HCT116 (cell line): ENCODE measurements around the gene RHBDD1. TPM values are rescaled to one million over a fixed set of nuclear protein-coding genes. Genes with fewer than 3 reads are reported as not detected.

Experiments
- ATAC-seq: fragments of 200-7000 bp; cut with Tn5 transposase; 2 replicates; pipeline ENCODE4 v1.9.1; 2020; ENCODE audit warnings: mild to moderate bottlenecking, moderate library complexity
- BruUV-seq: library from RNA; stranded (reverse); fragments of 400-500 nt; replicated peaks from 2 replicates; lab custom pipeline; 2021; lab: Mats Ljungman, UMichigan
- CTCF ChIA-PET: fragments of 300-600 bp; sonication (Branson Sonifier 250); formaldehyde crosslinking; loops from one replicate; lab custom pipeline; 2021; ENCODE audit warnings: antibody characterized with exemption; lab: Charles Lee
- POLR2A ChIA-PET: fragments of 300-600, 350-600 bp; sonication (Branson Sonifier 250); formaldehyde crosslinking; loops from one replicate; lab custom pipeline; 2021; ENCODE audit warnings: antibody characterized with exemption; lab: Charles Lee
- RAD21 ChIA-PET, 2 experiments: fragments of 300-600 bp; sonication (Branson Sonifier 250); formaldehyde crosslinking; loops; one replicate each; lab custom pipeline; 2023; ENCODE audit warnings: low total read pairs in 2 of 2; ENCODE audit not compliant: uncharacterized antibody in 2 of 2, unreplicated experiment in 2 of 2, low non-redundant PET in 1 of 2; lab: Charles Lee
- DNase-seq: peaks from one replicate; pipeline ENCODE4 v3.0.0-alpha.2; 2010; ENCODE audit warnings: low read depth, low spot score
- H2AFZ ChIP-seq: fragments of 200-600 bp; shearing (Covaris generic), sonication (generic); 2 replicates; pipeline ENCODE4 v1.6.1; 2017; ENCODE audit warnings: low read depth, mixed run types, mixed read lengths, antibody characterized with exemption, low read length; ENCODE audit not compliant: poor library complexity, severe bottlenecking
- H3K27ac ChIP-seq: 2 replicates; pipeline ENCODE4 v1.5.1; 2012; ENCODE audit warnings: low read depth, low read length
- H3K27me3 ChIP-seq: fragments of 200-600 bp; sonication (generic); 2 replicates; pipeline ENCODE4 v1.6.1; 2016; ENCODE audit warnings: mixed run types, low read length, mixed read lengths; ENCODE audit not compliant: insufficient read depth
- H3K36me3 ChIP-seq, 2 experiments: fragments of 200-500 bp in 1 of 2; fragments of 200-600 bp in 1 of 2; sonication (Bioruptor generic) in 1 of 2; sonication (generic) in 1 of 2; 2 replicates each; pipeline versions ENCODE4 v1.5.1 to v1.6.1; 2014 to 2016; ENCODE audit warnings: low read length in 2 of 2, inconsistent platforms in 1 of 2, mixed read lengths in 1 of 2, mixed run types in 1 of 2; ENCODE audit not compliant: insufficient read depth in 2 of 2, control insufficient read depth in 1 of 2
- H3K4me1 ChIP-seq, 2 experiments: fragments of 200-600 bp in 1 of 2; sonication (generic) in 1 of 2; 2 replicates each; pipeline versions ENCODE4 v1.5.1 to v1.6.1; 2012 to 2017; ENCODE audit warnings: low read length in 2 of 2, inconsistent platforms in 1 of 2, mild to moderate bottlenecking in 1 of 2, mixed read lengths in 1 of 2, mixed run types in 1 of 2, moderate library complexity in 1 of 2; ENCODE audit not compliant: insufficient read depth in 2 of 2, control insufficient read depth in 1 of 2
- H3K4me2 ChIP-seq: fragments of 200-600 bp; sonication (generic); 2 replicates; pipeline ENCODE4 v1.6.1; 2017; ENCODE audit warnings: mixed run types, low read length, mixed read lengths
- H3K4me3 ChIP-seq, 2 experiments: fragments of 200-600 bp in 1 of 2; sonication (generic) in 1 of 2; replicated peaks in 1 of 2; 2 replicates each; pipeline ENCODE4 v1.5.1; 2011 to 2016; ENCODE audit warnings: low read length in 2 of 2, control low read depth in 1 of 2, low read depth in 1 of 2, mild to moderate bottlenecking in 1 of 2, mixed read lengths in 1 of 2, mixed run types in 1 of 2
- H3K79me2 ChIP-seq: fragments of 200-600 bp; sonication (generic); 2 replicates; pipeline ENCODE4 v1.6.1; 2017; ENCODE audit warnings: mild to moderate bottlenecking, mixed run types, low read length, moderate library complexity, mixed read lengths; ENCODE audit not compliant: insufficient read depth
- H3K9ac ChIP-seq: fragments of 200-600 bp; sonication (generic); 2 replicates; pipeline ENCODE4 v1.6.1; 2016; ENCODE audit warnings: low read length, mixed read lengths
- H3K9me2 ChIP-seq: fragments of 200-600 bp; sonication (generic), shearing (Covaris generic); 2 replicates; pipeline ENCODE4 v1.6.1; 2017; ENCODE audit warnings: mixed run types, mild to moderate bottlenecking, moderate library complexity; ENCODE audit not compliant: insufficient read depth
- H3K9me3 ChIP-seq, 2 experiments: fragments of 200-500 bp in 1 of 2; fragments of 200-600 bp in 1 of 2; sonication (Bioruptor generic) in 1 of 2; sonication (generic) in 1 of 2; 2 replicates each; pipeline ENCODE4 v1.6.1; 2014 to 2017; ENCODE audit warnings: low read length in 2 of 2, mixed read lengths in 2 of 2, inconsistent platforms in 1 of 2, low read depth in 1 of 2, mild to moderate bottlenecking in 1 of 2, mixed run types in 1 of 2, moderate library complexity in 1 of 2; ENCODE audit not compliant: control insufficient read depth in 1 of 2, insufficient read depth in 1 of 2
- H4K20me1 ChIP-seq: fragments of 200-600 bp; sonication (generic), shearing (Covaris generic); 2 replicates; pipeline ENCODE4 v1.6.1; 2017; ENCODE audit warnings: mixed run types, mild to moderate bottlenecking, moderate library complexity; ENCODE audit not compliant: insufficient read depth
- ATF3 ChIP-seq: IDR thresholded peaks from 2 replicates; pipeline ENCODE4 v1.6.1; 2012
- EGR1 ChIP-seq: IDR thresholded peaks from 2 replicates; pipeline ENCODE4 v1.6.1; 2012; ENCODE audit warnings: low read depth
- JUND ChIP-seq: IDR thresholded peaks from 2 replicates; pipeline ENCODE4 v1.6.1; 2012
- MAX ChIP-seq: IDR thresholded peaks from 2 replicates; pipeline ENCODE4 v1.6.1; 2012
- POLR2AphosphoS5 ChIP-seq: IDR thresholded peaks from 2 replicates; pipeline ENCODE4 v1.6.1; 2011; ENCODE audit warnings: mild to moderate bottlenecking, low read depth, low read length, moderate library complexity
- REST ChIP-seq: IDR thresholded peaks from 2 replicates; pipeline ENCODE4 v1.6.1; 2012; ENCODE audit warnings: low read depth
- intact Hi-C: fragments of 100-400 bp; cut with micrococcal nuclease; formaldehyde crosslinking; loops from 2 replicates; pipeline ENCODE4 v1.10.0; 2022
- total RNA-seq: library from RNA; stranded (reverse); gene quantifications from one replicate; pipeline ENCODE4 v1.2.1, GENCODE V29; 2021; ENCODE audit not compliant: unreplicated experiment

Gene RHBDD1
- total RNA-seq, 1 experiment from 2014 or later = 73.8 TPM

- no peak for TF ChIP-seq REST
- no peak for TF ChIP-seq EGR1
- TF ChIP-seq ATF3 = no peak
- TF ChIP-seq MAX = no peak; the same call in 1 of the 2 replicates
- TF ChIP-seq JUND = no peak
Measured at GRCh38 chr2:226790011-226790410, 45.8 kb upstream of the RHBDD1 start (continued).

GRCh38 chr2:226790431-226790830 is 45.4 kb upstream of the RHBDD1 start:
- ChIA-PET RAD21 (no interaction called here), CTCF (no interaction called here), POLR2A (interaction anchor here (0.6 kb wide), 1 partner anchor 751 kb away, joined by 3 read pairs; no protein-coding TSS in a partner anchor)
- Histone ChIP-seq H3K9ac (no peak overlapping the region), H3K4me3 (no peak overlapping the region), H4K20me1 (no peaks in the 10 kb centered on the region), H2AFZ (no peak overlapping the region), H3K4me1 (peaks cover 8 to 17% of the 10 kb centered on the region in 2 experiments; a peak in 3 of 4 replicates), H3K36me3 (peaks cover 16 to 59% of the 10 kb centered on the region in 2 experiments), H3K9me3 (no peaks in the 10 kb centered on the region), H3K4me2 (no peak overlapping the region), H3K27me3 (no peaks in the 10 kb centered on the region), H3K27ac (peak overlapping the region; percentile 4), H3K9me2 (no peaks in the 10 kb centered on the region), H3K79me2 (peaks cover 93% of the 10 kb centered on the region)
- ATAC-seq (no peak), DNase-seq (no peak)
- intact Hi-C loops = no loop called here
- BruUV-seq = no TSS peak
- TF ChIP-seq EGR1 (no peak), POLR2AphosphoS5 (no peak), MAX (peak; percentile 11; the same call in 1 of the 2 replicates)
